Renal cortical epithelial cell (primary cell): Measurements from ENCODE around the gene PDE9A. TPM values are rescaled to one million over a fixed set of nuclear protein-coding genes. Genes with fewer than 3 reads are reported as not detected.

Source experiments
- DNase-seq: peaks from one replicate; pipeline ENCODE4 v3.0.0-alpha.2; 2011; ENCODE audit warnings: low read depth
- total RNA-seq: library from RNA; depleted of rRNA; stranded (reverse); fragments of >200 nt; gene quantifications from 2 replicates; pipeline ENCODE4 v1.2.3, GENCODE V29; 2014

The PDE9A gene
- total RNA-seq, 1 donor from 2014 or later: 5.0 TPM

DNA sequence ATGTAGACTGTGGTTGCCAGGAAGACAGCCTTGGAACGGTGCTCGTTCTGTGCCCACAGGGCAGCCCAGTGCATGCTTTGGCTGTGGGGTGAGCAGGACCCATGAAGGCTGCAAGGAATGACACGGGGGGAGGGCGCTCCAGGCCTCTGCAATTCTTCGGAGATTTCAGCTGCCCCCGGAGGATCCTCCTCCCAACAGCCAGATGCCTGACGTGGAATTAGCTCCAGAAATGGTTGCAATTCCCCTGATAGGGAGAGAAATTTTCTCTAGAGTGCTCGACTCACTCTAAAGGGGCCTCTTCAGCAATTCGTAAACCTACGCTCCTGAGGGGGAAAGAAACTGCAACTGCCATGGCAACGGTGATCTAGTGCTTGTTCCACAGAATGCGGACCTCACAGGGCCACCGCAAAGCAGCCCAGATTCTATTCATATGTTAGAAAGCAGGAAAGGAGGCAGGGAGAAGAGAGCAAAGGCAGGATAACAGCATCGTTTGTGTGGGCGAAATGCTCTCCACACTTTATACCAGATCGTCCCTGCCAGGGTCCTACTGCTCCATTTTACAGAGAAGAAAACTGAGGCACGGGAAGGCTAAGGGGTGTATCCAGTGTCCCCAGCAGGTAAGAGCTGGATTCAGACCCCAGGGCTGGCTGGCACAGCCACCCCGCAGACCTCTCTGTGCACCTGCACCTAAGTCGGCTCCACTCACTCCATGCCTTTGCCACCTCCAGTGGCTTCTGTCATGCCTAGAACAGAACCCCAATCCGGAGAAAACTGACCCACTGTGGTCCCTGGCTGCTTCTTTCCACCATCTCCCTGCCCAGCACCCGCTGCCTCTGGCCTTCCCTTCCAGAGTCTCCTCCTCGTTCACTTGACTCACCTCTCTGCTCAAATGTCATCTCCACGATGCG lies 11.9 kb upstream of the PDE9A start:
- DNase-seq: peak; percentile 36

DNA sequence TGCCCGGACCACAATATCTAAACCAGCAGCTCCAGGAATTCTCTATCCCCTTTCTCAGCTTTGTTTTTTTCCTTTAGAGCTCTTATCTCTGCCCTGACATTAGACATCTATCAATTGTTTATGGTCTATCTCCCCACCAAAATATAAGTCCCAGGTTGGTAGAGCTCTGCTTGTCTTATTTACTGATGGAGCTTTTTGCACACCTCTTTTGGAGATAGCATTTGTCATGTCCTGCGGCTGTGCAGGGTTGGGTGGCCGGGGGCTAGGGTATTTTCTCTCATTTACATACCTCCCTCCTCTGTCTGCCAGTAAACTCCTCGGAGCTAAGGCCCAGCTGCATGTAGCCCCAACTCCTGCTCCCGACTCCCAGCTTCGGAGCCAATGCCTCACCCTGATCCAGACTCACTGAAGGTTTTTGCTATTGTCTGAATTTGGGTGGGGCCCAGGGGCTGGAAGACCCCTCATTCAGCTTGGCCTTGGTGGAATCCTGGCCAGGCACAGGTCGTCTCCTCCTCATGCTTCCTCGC lies 11.1 kb upstream of the PDE9A start:
- DNase-seq: no peak

DNA sequence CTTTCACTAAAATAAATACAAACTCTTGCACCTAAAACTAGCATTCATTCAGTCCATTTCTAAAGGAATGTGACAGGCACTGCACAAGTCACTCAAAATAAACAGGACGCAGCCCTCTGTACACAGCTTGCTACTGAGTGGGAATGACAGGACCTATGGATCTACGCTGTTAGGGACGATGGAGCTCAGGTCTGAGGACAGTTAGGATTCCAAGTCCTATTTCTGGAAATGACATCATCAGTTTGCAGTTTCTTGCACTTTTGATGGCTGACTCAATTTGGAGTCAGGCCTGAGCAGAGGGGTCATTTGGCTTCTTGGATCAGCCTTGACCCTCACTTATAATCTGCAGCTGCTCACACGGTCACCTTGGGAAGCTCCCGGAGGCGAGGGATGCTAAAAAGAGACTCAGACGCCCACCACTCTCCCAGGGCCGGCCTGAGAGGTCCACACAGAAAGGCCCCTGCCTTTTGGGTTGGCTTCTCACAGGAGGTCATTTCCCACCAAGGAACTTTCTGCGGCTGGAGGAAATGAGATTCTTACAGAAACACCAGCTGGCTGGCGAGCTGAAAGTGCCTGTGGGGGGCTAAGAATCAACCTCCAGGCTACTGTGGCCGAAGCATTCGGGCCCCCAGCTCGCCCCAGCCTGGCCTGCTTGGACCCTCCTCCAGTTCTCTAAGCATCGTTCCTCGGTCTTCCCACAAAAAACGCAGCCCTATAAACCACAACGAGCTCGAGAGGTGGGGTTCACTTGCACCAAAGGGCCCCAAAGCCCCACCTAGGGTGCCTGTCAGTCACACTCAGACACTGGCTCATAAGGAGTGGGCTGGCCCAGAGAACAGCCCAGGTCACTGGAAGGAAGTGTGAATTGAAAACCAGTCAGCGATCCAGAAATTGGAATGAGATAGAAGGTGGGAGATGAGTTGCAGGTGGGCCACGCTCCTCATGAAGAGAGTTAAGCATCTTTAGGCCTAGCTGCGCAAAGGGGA lies 8.9 kb upstream of the PDE9A start:
- no peak for DNase-seq

DNA sequence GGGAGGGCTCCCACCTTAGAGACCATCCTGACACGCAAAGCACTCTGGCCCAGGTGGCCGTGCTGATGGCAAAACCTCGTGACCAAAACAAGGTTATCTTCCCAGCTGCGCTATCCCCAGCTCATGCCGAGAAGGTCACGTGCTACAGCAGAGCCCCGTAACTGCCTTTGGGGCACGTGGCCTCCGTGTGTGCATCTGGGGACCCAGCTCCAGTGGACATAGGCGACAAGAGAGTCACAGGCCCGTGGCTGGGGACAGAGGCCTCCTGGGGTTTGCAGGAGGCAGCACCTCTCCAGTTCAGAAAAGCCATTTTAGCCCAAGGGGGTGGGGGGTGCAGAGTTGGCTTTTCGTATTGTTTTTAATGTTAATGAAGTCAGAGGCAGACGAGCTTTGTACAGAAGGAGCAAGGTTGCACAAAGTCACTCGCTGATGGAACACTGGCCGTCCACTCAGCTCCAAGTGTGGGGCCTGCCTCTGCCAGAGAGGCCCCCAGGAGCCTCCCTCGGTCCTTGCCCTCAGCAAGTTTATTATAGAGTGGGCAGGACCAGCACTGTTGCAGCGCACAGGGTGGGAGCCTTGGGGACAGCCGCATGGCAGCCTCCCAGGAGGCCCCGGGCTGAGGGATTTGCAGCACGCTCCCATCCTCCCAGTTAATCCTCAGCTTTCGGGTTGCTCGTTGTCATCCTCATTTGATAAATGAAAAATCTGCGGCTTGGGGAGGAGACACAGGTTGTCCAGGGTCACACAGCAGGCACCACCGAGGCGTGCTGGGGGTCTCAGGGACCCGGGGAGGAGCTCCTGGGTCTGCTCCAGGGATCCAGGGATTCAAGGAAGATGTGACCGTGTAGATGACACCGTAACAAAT lies 8.0 kb upstream of the PDE9A start:
- DNase-seq: no peak

DNA sequence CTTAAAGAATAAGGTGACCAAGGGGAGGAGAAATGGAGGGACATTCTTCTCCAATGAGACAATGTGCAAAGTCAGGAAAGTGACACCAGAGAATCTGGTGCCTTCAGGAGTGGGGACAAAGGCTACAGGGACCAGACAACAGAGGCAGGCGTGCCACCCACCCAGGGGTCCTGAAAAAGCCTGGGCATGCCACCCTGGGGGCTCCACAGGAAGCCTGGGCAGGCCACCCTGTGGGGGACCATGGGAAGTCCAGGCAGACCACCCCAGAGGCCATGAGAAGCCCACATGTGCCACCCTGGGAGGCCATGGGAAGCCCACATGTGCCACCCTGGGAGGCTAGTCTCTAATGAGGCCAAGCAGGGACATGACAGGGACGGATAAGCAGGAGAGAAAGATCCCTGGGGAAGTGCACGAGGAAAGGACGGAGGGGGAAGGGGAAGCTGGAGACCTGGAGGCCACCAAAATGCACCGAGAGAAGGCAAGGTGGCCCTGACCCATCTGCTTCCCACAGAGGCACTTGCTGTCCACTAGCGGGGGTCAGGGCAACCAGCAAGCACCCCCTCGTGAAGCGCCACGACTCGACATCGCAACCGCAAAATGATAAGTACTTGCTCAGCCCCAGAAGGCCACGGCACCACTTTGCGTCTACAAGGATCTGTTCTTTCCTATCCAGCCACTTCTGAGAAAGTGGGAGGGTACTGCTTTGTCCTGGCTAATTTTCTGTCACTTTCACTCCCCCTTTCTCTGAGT lies 7.2 kb upstream of the PDE9A start:
- DNase-seq: no peak

DNA sequence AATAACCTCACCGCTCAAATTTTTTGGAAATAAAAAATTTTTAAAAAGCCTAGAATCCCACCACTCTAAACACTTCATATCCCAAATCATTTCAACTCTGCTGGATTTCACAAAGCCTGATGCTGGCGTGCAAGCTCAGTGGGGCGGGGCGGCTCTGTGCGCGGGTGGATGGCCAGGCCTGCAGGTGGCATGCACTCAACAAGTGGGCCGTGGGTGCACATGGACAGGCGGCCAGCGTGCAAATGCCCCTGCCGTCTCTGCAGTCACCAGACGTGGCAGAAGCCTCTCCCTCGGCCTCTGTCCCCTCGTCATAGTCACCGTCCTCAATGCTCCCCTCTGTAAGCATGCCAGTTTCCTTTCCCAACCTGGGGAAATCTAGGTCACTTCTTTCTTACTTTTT lies 6.6 kb upstream of the PDE9A start:
- no peak for DNase-seq

DNA sequence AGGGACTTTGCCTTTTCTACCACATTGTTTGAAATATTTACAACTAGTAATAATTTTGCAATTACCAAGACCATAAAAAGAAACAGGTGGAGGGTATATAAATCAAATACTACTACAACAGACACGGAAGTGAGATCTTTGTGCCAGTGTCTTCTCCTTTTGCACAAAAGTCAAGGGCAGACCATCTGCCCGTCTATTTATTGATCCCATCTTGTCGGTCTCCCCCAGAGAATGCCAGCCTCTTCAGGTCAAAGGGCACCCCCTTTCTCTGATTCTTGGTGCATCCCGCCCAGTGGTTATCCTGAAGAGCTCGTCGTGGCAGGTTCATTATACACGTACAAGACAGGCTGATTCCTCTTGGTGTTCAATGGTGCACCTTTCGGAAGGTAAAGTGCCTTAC lies 4.8 kb upstream of the PDE9A start:
- no peak for DNase-seq

DNA sequence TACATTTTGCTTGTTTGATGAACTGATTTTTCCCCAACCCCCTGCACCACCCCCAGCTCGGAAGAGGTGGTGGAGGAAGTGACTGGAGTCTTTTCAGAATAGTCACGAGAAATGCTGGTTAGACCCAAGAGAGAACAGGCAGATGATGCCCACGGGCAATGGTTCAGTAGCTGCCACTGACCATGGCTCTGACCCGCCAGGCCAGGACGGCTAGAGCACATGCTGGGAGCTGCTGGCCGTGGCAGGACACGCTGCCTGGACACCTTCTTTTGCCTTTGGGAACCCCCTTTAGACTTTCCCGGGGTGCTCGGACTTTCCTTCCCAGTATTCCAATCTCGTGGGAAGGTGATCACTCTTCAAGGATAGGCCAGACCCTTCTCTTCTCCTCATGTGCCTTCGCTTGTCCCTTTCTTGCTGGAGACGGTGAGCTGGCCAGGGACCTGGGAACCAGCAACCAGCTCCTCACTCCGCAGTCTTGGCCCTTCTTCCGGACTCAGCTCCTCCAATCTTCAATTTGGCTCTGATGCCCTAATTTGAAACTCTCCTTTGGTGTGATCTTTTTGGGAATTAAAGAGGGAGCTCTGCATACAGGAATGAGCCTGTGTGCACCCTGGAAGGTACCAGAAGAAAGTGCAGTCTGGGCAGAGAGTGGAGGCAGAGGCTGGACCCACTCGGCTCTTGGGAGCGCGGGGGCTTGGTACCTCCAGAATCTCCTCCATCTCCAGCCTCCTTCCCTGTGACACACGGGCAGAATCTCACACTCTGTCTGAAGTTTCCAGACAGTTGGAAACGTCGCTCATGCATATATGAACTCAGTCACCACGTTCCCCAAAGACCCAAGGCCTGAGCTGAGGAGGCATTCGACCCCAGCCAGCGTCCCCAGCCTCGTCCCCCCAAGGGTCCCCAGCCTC lies 4.0 kb upstream of the PDE9A start:
- DNase-seq: no peak

DNA sequence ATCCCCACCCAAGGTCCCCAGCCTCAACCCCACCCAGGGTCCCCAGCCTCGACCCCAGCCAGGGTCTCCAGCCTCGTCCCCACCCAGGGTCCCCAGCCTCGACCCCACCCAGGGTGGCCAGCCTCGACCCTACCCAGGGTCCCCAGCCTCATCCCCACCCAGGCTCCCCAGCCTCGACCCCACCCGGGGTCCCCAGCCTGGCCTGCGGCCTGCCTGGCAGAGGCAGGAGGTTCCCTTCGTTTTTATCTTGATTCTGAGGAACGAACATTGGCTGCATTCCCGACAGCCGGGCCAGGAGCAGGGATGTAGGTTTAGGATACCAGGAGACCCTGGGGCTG lies 3.4 kb upstream of the PDE9A start:
- no peak for DNase-seq

DNA sequence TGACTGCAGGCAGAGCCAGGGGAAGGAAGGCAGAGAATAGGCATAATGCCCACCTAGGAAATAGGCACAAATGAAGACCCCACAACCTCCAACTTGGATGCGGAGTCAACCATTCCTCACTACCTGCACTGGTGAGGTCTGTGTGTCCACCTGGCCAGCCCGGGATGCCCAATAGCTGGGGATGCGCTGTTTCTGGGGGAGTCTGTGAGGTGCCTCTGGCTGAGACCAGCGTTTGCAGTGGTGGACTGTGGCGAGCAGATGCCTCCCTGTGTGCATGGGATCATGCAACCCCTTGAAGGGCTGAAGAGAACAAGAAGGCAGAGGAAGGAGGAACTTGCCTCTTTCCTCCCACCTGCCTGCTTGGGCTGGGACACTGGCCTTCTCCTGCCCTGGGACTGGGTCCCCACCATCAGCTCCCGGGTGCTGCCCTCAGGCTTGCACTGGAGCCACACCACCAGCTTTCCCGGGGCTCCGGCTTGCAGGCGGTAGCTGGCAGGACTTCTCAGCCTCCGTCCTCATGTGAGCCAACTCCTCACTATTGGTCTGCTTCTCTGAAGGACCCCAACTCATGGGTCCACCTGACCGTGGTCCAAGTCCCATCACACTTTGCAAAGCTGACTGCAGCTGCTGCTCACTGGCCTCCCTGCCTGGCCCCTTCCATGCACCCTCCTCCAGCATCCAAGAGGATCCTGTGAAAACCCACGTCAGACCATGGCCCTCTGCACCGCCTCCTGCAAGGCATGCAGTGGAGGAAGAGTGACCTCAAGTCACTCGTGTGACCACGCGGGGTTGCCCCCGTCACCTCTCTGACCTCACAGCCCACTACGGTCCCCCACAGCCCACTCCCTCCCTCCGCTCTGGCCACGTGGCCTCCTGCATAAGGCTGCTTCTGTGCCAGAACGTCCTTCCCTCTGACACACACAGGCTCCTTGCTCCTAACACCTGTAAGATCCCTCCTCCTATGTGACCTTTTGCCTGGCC lies 2.7 kb upstream of the PDE9A start:
- no peak for DNase-seq

DNA sequence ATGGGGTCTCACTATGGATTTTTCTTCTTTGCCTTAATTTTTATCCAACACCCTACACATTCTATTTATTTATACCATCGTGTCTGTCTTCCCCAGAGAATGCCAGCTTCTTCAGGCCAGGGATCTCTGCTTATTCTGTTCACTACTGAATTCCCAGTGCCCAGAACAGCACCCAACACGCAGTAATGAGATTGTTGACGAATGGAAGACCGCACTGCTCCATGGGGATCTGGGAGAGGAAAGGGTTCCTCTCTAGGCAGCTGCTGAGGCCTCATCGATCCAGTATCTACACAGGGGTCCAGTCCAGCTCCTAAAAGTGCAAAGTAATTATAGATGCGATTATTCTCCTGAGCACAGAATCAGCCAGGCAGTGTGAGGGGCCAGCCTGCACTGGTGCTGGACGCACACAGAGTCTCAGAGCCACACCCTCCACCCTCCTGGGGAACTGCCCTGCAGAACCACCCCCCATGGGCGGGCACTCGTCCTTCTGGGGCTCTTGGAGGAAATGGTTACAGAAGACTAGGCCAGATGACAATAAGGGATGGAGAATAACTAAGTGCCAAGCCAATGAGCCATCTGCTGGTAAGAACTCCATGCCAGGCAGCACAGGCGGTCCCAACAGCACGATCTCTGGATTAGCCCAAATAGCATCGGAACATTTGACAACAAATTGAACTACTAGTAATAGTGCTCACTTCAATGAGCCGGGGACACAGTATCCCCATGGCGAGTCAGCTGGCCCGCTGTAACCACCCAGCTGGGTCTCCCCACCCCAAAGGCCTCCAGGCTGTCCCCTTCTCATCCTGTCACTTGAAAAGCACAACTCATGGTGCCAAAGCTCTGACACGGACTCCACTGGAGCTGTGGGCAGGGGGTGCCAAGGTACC lies 1.7 kb upstream of the PDE9A start:
- peak; percentile 45 for DNase-seq

DNA sequence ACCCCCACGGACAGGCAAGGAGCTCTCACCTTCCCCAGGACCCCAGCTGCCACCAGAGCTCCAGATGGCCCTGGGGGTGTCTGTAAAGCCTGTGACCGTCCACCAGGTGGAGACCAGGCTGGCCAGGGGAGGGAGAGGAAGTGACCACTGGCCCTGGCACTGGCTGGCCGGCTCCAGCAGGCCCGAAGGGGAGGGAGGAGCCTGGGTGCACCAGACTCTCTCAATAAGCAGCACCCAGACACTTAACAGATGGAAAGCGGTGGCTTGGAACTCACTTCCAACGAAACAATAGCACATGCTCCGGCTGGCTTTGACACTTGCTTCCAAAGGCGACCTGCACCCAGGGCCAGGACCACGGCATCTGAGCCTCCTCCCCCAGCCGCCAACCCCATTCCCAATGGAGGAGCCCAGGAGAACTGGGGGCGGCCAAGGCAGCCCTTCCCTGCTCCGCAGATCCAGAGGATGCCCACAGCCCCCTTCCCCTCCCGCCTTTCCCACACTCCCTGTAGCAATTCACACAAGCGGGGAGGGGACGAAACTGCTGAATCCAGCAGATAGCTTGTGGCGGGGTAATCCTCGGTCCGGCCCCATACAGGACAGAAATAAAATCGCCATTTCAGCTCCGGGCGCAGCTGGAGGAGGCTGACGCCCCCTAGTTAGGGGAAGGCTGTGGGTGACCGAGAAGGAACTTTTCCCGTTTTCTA lies 742 bp upstream of the PDE9A start:
- DNase-seq: peak; percentile 83

DNA sequence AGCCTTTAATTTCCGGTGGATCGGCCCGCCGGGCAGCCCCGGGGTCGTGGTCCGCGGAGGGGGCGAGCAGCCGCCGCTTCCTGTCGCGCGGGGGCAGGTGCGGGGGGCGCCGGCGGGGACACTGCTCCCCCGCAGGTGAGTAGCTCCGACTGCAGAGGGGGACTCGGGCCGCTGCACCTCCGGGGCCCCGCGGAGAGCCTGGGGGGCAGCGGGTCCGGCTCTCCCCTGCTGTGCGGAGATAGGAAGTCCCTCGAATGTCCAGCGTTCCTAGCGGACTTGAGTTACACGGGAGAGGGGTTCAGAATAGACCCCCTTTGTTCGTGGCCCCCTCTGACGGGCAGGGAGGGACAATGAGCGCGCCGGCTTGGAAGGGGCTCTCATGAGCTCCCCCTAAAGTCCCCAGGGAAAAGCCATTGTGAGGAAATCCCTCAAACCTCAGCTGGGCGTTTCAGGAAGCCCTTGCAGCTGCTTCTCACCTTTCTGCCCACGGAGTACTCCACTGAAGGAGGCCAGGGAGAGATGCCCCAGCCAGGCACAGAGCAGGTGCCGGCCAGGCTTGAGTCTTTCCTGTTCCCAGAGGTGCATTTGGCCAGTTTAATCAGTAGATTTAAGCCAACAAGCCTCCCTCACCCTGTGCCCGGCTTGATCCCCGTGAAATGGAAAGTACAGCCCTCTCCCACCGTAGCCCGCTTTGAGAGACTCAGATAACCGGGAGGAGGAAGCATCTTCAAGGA lies 925 bp downstream of the PDE9A start:
- DNase-seq: peak; percentile 21

DNA sequence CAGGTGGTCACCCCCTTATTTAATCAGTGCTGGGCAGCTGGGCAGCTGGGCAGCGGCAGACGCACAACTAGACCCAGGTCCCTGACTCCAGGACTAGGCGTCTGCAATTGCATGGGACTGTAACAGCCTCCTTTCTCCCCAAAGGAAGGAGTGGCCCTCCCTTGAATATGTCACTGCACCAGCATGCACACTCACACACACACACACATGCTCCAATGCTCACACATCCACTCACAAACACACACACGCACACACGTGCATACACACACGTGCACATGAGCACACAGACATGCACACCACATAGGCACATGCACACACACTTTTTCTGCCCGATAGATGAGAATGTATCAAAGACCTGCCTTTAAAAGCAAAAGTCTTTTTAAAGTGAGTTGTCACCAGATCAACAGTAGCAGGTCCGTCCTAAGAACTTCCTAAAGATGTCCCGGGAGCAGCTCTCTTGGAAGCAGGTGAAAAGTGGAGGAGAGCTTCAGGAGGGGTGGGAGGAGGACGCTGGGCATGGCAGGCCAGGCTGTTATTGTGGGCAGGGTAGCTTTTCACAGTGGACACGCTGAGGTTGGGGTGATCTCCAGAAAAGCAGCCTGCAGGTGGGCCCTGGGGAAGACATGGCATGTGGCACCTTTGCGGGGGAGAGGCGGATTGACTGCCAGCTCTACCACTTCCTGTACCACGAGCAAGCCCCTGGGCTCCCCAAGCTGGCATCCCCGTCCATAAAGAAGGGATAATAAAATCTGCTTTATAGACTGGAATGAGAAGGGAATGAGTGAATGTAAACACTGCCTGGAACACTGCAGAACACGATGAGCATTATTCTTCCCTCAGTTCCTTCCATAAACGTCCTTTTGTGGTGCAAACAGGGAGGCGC lies 1.7 kb downstream of the PDE9A start:
- no peak for DNase-seq
